ENCODE results near the gene TCIRG1.
"Not testable (repeated sequence)": the region's sequence is repeated elsewhere in the genome, so short reads cannot be mapped to it uniquely, and the experiment has no call there.

The TCIRG1 gene

GRCh38 chr11:68092411-68092810 is 53.6 kb downstream of the TCIRG1 start:
- no peak for DNase-seq (ENCODE audit: low spot score)
- no peak for TF ChIP-seq CTCF (IDR thresholded peaks at IDR 0.05; ENCODE audit: extremely low read depth, insufficient read depth, missing control alignments)
- in situ Hi-C loops (cut with MboI; ENCODE audit: low pct_unique_long_range_greater_than_20kb, low sequenced_read_pairs, unreplicated experiment): no loop called here

DNA sequence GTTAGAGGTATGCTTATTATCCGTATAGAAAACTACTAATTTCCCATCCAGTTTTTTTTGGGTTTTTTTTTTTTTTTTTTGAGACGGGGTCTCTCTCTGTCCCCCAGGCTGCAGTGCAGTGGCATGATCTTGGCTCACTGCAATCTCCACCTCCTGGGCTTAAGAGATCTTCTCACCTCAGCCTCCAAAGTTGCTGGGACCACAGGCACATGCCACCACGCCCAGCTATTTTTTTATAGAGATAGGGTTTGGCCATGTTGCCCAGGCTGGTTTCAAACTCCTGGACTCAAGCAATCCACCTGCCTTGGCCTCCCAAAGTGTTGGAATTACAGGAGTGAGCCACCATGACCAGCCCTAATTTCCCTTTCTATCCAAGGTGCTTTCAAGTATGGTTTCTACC is 54.1 kb downstream of the TCIRG1 start:
- DNase-seq (ENCODE audit: low spot score); in situ Hi-C loops (cut with MboI; ENCODE audit: low pct_unique_long_range_greater_than_20kb, low sequenced_read_pairs, unreplicated experiment): not testable (repeated sequence)

GRCh38 chr11:68093565-68093964 is 54.7 kb downstream of the TCIRG1 start:
- no peak for DNase-seq (ENCODE audit: low spot score)
- no peak for TF ChIP-seq CTCF (IDR thresholded peaks at IDR 0.05; ENCODE audit: extremely low read depth, insufficient read depth, missing control alignments)
- in situ Hi-C loops (cut with MboI; ENCODE audit: low pct_unique_long_range_greater_than_20kb, low sequenced_read_pairs, unreplicated experiment): no loop called here

- in situ Hi-C loops (cut with MboI; ENCODE audit: low pct_unique_long_range_greater_than_20kb, low sequenced_read_pairs, unreplicated experiment): no loop called here
- DNase-seq (ENCODE audit: low spot score): no peak
- no peak for TF ChIP-seq CTCF (IDR thresholded peaks at IDR 0.05; ENCODE audit: extremely low read depth, insufficient read depth, missing control alignments)
These were observed 58.1 kb downstream of the TCIRG1 start for GRCh38 chr11:68096962-68097361.

- in situ Hi-C loops (cut with MboI; ENCODE audit: low pct_unique_long_range_greater_than_20kb, low sequenced_read_pairs, unreplicated experiment): no loop called here
- no peak for TF ChIP-seq CTCF (IDR thresholded peaks at IDR 0.05; ENCODE audit: extremely low read depth, insufficient read depth, missing control alignments)
- DNase-seq (ENCODE audit: low spot score): no peak
These were observed 60.2 kb downstream of the TCIRG1 start for GRCh38 chr11:68099057-68099456.

GRCh38 chr11:68099474-68100405 is 60.9 kb downstream of the TCIRG1 start:
- no peak for TF ChIP-seq CTCF (IDR thresholded peaks at IDR 0.05; ENCODE audit: extremely low read depth, insufficient read depth, missing control alignments)
- in situ Hi-C loops (cut with MboI; ENCODE audit: low pct_unique_long_range_greater_than_20kb, low sequenced_read_pairs, unreplicated experiment): no loop called here
- DNase-seq (ENCODE audit: low spot score): peak; percentile 50

Measured in GM13977 (cell line).